UCSD-AML1 (cell line): ENCODE data around the gene HAO1.
"Not testable (repeated sequence)": the region's sequence is repeated elsewhere in the genome, so short reads cannot be mapped to it uniquely, and the experiment has no call there.

ENCODE experiments used
- DNase-seq: peaks from one replicate; lab custom pipeline; 2025; ENCODE audit not compliant: unreplicated experiment; lab: John Stamatoyannopoulos, UW

HAO1 gene

DNA sequence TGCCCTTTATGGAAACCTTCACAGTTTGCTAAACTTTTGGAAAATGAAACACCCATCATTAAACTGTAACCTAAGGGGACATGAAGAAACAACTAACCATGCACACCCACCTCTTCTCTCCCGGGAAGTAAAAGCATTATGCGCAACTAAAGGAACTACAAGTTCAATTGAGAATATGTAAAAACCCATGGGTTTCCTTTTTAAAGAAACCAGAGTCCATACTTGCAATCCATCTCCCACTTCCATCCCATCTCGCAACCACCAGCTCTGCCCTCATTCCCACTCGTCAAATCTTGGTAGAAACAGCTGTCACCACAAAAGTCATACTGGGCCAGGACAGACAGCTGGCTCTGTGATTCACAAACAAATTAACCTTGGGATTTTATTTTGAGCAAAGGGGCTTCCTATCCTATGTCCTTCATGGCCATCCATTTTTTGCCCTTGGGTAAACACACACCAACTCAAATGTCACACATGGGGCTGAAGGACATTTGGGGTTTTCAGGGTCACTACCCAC, 81.5 kb downstream of the HAO1 start:
- no peak for DNase-seq

DNA sequence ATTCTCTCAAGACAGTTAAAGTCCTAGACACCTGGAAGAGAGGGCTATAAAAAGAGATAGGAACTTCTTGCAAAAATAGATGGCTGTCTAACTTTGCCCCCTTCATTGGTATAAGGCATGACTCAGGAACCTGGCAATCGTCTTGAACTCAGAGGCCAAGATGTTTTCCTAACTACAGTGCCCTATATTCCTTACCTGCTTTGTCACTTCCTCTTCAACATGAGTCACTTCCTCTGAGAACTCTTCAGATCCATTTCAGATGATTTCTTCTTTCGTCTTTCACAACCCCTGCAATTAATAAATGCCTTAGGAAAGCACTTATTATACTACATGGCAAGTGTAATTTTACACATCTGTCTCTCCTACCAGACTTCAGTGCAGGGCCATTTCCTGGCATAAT, 83.5 kb downstream of the HAO1 start:
- no peak for DNase-seq

DNA sequence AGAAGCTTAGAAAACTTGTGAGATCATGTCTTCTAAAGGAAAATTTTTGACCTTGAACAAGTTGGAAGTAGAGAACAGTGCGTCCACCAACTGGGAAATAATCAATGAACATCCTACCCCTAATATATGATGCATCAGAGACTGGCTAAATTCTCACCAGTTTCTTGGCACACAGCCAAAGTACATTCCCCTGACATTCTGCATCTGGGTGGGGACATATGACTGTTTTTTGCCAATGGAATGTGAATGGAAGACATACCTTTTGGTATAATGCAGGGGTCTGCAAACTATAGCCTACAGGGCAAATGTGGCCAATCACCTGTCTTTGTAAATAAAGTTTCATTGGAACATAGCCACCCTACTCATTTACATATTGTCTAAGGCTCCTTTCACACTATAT, 84.7 kb downstream of the HAO1 start:
- DNase-seq: no peak

- no peak for DNase-seq
Observed at GRCh38 chr20:7853493-7853892, 86.8 kb downstream of the HAO1 start.

DNA sequence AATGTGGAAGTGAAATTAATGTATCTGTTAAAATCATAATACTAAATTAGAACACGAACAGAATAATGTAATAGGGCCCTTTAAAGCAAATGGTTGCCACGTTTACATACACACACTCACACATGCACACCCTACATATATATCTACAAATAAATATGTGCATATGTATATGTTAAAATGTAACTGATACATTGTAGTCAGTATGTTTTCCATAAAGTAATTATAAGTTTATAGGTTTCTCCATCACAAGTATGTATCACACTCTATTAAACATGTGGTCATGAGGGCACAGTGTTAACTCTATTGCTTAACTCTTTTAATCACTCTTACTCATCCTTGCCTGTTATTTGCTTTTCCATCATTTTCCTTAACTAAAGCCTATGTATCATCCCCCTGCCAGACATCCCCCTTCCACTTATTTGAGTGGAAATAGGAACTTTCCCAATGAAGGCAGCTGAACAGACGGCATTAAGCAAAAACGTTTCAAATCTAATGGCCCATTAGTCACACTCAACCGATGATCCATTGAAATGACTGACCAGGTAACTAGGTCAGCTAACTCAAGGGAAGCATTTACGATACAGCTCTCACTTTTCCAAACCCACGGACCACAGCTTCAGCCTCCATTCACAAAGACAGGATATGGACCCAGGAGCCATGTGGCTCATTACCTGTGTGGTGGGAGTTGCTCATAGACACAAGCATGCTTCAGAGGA, 89.3 kb downstream of the HAO1 start:
- DNase-seq: no peak

GRCh38 chr20:7849675-7850074, 90.6 kb downstream of the HAO1 start:
- DNase-seq: no peak

DNA sequence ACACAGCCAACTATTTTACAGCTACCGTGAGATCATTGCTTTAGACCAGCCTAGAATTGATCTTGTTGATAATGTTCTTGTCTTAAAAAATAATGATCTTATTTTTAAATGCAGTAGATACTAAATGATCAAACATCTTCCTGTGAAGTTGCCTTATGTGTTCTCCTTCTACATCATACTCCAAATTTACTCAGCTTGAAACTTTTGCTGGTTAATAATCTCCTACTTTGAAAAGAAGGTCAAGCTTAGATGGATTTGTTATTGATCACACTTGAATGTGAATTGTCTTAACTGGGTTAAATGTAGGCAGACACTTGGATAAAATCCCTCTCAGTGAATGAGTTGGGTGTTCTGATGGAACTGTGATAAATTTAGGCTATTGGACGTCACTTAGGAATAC, 91.9 kb downstream of the HAO1 start:
- DNase-seq: no peak

GRCh38 chr20:7843613-7844012, 96.6 kb downstream of the HAO1 start:
- no peak for DNase-seq

DNA sequence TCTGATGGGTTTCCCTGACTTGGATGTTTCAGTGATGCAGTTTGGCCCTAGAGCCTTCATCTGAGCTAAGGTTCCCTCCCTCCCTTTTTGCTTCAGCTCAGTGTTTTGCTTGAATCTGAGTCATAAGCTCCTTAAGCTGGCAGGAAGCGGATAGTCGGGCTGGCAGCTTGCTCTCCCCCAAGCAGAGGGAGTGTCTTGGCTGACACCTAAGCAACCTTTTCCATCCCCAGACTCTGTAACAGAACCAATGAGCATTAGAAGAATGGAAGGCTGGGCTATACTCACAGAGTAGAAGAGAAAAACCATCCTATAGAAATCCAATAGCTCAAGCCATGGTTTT, 98.3 kb downstream of the HAO1 start:
- no peak for DNase-seq

DNA sequence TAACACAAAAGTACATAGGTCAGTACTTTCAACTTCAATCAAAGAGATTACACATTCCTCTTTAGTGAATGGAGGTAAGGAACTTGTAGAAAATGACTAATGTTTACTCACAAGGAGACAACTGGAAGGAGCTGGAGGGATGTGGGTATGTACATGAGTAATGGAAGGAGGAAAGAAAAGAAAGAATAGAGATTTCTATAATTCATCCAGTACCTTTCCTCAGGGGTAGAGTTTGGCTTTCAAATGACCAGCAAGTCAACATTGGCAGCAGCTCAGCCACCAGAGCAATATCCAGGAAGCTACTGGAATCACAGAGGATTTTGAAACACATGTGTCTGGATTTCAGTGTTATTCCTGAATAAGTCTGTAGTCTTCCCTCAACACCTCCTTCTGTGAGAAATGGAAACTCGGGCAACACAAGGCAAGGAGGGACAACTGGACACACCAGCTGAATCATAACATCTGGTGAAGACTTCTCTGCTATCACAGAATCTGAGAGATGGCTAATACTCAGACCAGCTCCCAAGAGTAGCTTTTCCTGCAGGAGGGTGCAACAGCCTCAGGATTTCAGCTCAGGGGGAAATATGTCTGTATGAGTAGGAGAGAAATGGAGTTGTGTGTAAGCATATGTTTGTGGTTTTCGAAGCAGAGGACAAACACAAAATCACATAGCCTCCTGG, 98.8 kb downstream of the HAO1 start:
- DNase-seq: no peak

DNA sequence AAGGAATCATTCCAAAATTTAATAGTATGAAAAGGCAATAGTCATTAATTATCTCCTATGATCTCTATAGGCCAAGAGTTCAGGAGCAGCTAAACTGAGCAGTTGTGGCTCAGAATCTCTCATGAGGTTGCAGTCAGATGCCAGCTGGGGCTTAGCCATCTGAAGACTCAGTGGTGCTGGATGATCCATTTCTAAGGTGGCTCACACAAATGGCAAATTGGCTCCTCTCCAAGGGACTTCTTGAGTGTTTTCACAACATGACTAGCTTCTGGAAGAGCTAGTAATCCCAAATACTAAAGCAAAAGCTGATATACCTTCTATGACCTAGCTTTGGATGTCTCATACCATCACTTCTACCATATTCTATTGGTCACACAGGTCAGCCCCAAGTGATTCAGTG, 104.2 kb downstream of the HAO1 start:
- DNase-seq: no peak

- not testable (repeated sequence) for DNase-seq
Observed at GRCh38 chr20:7834441-7834840, 105.8 kb downstream of the HAO1 start.
